Measurements from ENCODE around the gene MRPL17. TPM values are rescaled to one million over a fixed set of nuclear protein-coding genes. Genes with fewer than 3 reads are reported as not detected.

The MRPL17 gene
- total RNA-seq, 1 experiment from 2014 or later: 77.1 TPM

GRCh38 chr11:6642957-6643356 is 40.2 kb downstream of the MRPL17 start:
- ATAC-seq (no peak), DNase-seq (ENCODE audit: low spot score) (no peak)
- ChIA-PET POLR2A (no interaction called here), CTCF (no interaction called here)
- TF ChIP-seq ZNF219 (CRISPR knock-in tag; IDR thresholded peaks at IDR 0.05; ENCODE audit: borderline replicate concordance): no peak
- no peak for TF ChIP-seq MXD4 (CRISPR knock-in tag; IDR thresholded peaks at IDR 0.05; ENCODE audit: borderline replicate concordance)
- TF ChIP-seq FOXK1 (CRISPR knock-in tag; IDR thresholded peaks at IDR 0.05): no peak
- no peak for TF ChIP-seq ZBTB21 (CRISPR knock-in tag; IDR thresholded peaks at IDR 0.05; ENCODE audit: borderline replicate concordance)
- TF ChIP-seq ZSCAN18 (CRISPR knock-in tag; IDR thresholded peaks at IDR 0.05): no peak
- TF ChIP-seq JAZF1 (CRISPR knock-in tag; IDR thresholded peaks at IDR 0.05): no peak
- TF ChIP-seq AFF4 (CRISPR knock-in tag; IDR thresholded peaks at IDR 0.05; ENCODE audit: borderline replicate concordance): no peak
- TF ChIP-seq ZNF232 (CRISPR knock-in tag; IDR thresholded peaks at IDR 0.05): no peak
- TF ChIP-seq GRHL2 (CRISPR knock-in tag; IDR thresholded peaks at IDR 0.05; ENCODE audit: insufficient replicate concordance, severe bottlenecking): no peak
- H3K27me3 Mint-ChIP-seq (ENCODE audit: low read depth): no peaks in the 10 kb centered on the region
- H3K4me3 Mint-ChIP-seq: no peak overlapping the region
- no peak overlapping the region for H3K27ac Mint-ChIP-seq
- no peaks in the 10 kb centered on the region for H3K36me3 Mint-ChIP-seq
- no peaks in the 10 kb centered on the region for H3K4me1 Mint-ChIP-seq
- no peaks in the 10 kb centered on the region for H3K9me3 Mint-ChIP-seq

GRCh38 chr11:6640985-6641701 is 42.0 kb downstream of the MRPL17 start:
- Mint-ChIP-seq H3K27ac (no peak overlapping the region), H3K27me3 (ENCODE audit: low read depth) (no peaks in the 10 kb centered on the region), H3K4me1 (no peaks in the 10 kb centered on the region), H3K36me3 (no peaks in the 10 kb centered on the region), H3K9me3 (no peaks in the 10 kb centered on the region), H3K4me3 (no peak overlapping the region)
- DNase-seq (ENCODE audit: low spot score) (no peak), ATAC-seq (no peak)
- POLR2A ChIA-PET: no interaction called here
- CTCF ChIA-PET: interaction anchor here (1.2 kb wide), 1 partner anchor 114 kb away, joined by 3 read pairs; no protein-coding TSS in a partner anchor
- TF ChIP-seq E2F4 (CRISPR knock-in tag; IDR thresholded peaks at IDR 0.05; ENCODE audit: borderline replicate concordance, low read depth) (no peak), E2F5 (CRISPR knock-in tag; IDR thresholded peaks at IDR 0.05) (no peak), ATF3 (CRISPR knock-in tag; conservative IDR thresholded peaks at IDR 0.05) (no peak), GABPB1 (CRISPR knock-in tag; IDR thresholded peaks at IDR 0.05) (no peak), ZNF138 (CRISPR knock-in tag; conservative IDR thresholded peaks at IDR 0.05) (no peak), RORB (CRISPR knock-in tag; IDR thresholded peaks at IDR 0.05) (no peak), FOXP4 (CRISPR knock-in tag; IDR thresholded peaks at IDR 0.05) (no peak), PRDM15 (CRISPR knock-in tag; IDR thresholded peaks at IDR 0.05) (no peak), FOXP1 (CRISPR knock-in tag; IDR thresholded peaks at IDR 0.05; ENCODE audit: borderline replicate concordance) (no peak)
